ENCODE measurements around the gene CNTN2. TPM values are rescaled to one million over a fixed set of nuclear protein-coding genes. Genes with fewer than 3 reads are reported as not detected.

CNTN2 gene
- total and polyA plus RNA-seq, 2 of the 4 experiments (the other 2 are of a cell fraction), result not detected

DNA sequence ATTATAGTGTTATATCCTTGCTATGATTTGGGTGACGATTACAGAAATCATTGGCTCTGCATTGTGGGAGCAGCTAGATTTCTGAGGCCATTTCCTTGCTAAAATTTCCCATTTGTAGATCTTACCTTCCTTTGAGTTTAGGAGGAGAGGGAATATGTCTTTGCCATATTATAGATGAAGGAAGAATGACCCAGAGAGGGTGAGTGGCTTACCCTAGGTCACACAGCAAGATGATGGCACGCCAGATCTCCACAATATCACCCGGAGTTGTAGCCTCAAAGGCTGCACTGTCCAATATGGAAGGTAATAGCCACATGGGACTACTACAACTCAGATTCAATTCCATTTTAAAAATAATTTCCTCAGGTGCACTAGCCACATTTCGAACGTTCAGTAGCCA, 10.3 kb downstream of the CNTN2 start:
- Histone ChIP-seq H3K79me1 (ENCODE audit: low read depth in 1 of 2, low read length in 2 of 2) (no peaks in the 10 kb centered on the region), H3K14ac (replicated peaks; ENCODE audit: low read depth, low read length) (no peak overlapping the region), H2AK5ac (ENCODE audit: low read depth, low read length) (no peak overlapping the region), H2BK15ac (ENCODE audit: low read depth, low read length) (no peak overlapping the region), H3K18ac (ENCODE audit: low read depth, low read length) (no peak overlapping the region), H4K5ac (ENCODE audit: low read depth, low read length) (no peak overlapping the region), H3K56ac (ENCODE audit: extremely low read depth, insufficient read depth, low read length) (no peak overlapping the region), H2BK20ac (ENCODE audit: low read depth, low read length) (no peak overlapping the region), H3K9ac (ENCODE audit: low read depth, low read length) (no peak overlapping the region), H3K9me3 (ENCODE audit: control insufficient read depth, insufficient read depth, low read length) (no peaks in the 10 kb centered on the region), H4K20me1 (ENCODE audit: insufficient read depth, low read length) (no peaks in the 10 kb centered on the region), H3K4me1 (ENCODE audit: control insufficient read depth, insufficient read depth, low read length) (no peaks in the 10 kb centered on the region), H3K23ac (ENCODE audit: low read depth, low read length) (no peak overlapping the region), H2BK120ac (ENCODE audit: low read depth, low read length) (no peak overlapping the region), H3K4ac (ENCODE audit: low read depth, low read length) (no peak overlapping the region), H4K91ac (ENCODE audit: insufficient read depth, low read depth, low read length) (no peak overlapping the region), H3K4me3 (ENCODE audit: insufficient read depth, low read depth, low read length) (no peak overlapping the region), H4K8ac (ENCODE audit: low read depth in 2 of 2, low read length in 2 of 2) (no peak overlapping the region), H3K36me3 (ENCODE audit: control insufficient read depth, insufficient read depth, low read length) (no peaks in the 10 kb centered on the region), H3K9me1 (ENCODE audit: insufficient read depth, low read length) (no peaks in the 10 kb centered on the region), H3K27ac (ENCODE audit: insufficient read depth, low read length) (no peak overlapping the region), H3K4me2 (ENCODE audit: low read depth, low read length) (no peak overlapping the region), H3K27me3 (ENCODE audit: control insufficient read depth, insufficient read depth, low read length) (peaks cover 55% of the 10 kb centered on the region), H2AFZ (replicated peaks; ENCODE audit: low read length, poor library complexity) (no peak overlapping the region), H2BK5ac (ENCODE audit: low read depth, low read length, poor library complexity, severe bottlenecking) (no peak overlapping the region), H2AK9ac (replicated peaks; ENCODE audit: low read depth, low read length, poor library complexity) (no peak overlapping the region)
- 75% methylated on average over 2 of the region's 5 CpGs; no CpG with 5 or more reads in 1 of the 2 experiments for WGBS, 2 experiments (ENCODE audit: extremely low coverage in 2 of 2, insufficient read length in 1 of 2)
- in situ Hi-C loops (cut with MboI; ENCODE audit: low sequenced_read_pairs) (no loop called here), dilution Hi-C loops (cut with HindIII; ENCODE audit: low sequenced_read_pairs, unreplicated experiment) (no loop called here), intact Hi-C loops (cut with micrococcal nuclease) (no loop called here)
- ChIA-PET POLR2A (ENCODE audit: unreplicated experiment) (no interaction called here), CTCF (interaction anchor here (1.6 kb wide), 1 partner anchor 8 kb away, joined by 10 read pairs; no protein-coding TSS in a partner anchor)
- TF ChIP-seq MXI1 (IDR thresholded peaks at IDR 0.05; ENCODE audit: borderline replicate concordance, low read depth, low read length) (no peak), CEBPB (IDR thresholded peaks at IDR 0.05; ENCODE audit: low read depth, low read length) (no peak), FOS (IDR thresholded peaks at IDR 0.05; ENCODE audit: low read depth, low read length) (no peak), NFE2L2 (IDR thresholded peaks at IDR 0.05; ENCODE audit: low read depth, low read length) (no peak), BHLHE40 (IDR thresholded peaks at IDR 0.05; ENCODE audit: low read depth, low read length) (no peak), MAFK (IDR thresholded peaks at IDR 0.05; ENCODE audit: low read depth, low read length) (no peak), RFX5 (IDR thresholded peaks at IDR 0.05; ENCODE audit: low read depth, low read length) (no peak), MAZ (IDR thresholded peaks at IDR 0.05; ENCODE audit: borderline replicate concordance, low read depth, low read length) (no peak)
- TF ChIP-seq, protein P1, sequence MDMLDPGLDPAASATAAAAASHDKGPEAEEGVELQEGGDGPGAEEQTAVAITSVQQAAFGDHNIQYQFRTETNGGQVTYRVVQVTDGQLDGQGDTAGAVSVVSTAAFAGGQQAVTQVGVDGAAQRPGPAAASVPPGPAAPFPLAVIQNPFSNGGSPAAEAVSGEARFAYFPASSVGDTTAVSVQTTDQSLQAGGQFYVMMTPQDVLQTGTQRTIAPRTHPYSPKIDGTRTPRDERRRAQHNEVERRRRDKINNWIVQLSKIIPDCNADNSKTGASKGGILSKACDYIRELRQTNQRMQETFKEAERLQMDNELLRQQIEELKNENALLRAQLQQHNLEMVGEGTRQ (IDR thresholded peaks at IDR 0.05; ENCODE audit: low read depth, low read length), result no peak
- TF ChIP-seq, protein P2, sequence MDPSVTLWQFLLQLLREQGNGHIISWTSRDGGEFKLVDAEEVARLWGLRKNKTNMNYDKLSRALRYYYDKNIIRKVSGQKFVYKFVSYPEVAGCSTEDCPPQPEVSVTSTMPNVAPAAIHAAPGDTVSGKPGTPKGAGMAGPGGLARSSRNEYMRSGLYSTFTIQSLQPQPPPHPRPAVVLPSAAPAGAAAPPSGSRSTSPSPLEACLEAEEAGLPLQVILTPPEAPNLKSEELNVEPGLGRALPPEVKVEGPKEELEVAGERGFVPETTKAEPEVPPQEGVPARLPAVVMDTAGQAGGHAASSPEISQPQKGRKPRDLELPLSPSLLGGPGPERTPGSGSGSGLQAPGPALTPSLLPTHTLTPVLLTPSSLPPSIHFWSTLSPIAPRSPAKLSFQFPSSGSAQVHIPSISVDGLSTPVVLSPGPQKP (IDR thresholded peaks at IDR 0.05; ENCODE audit: borderline replicate concordance, low read depth, low read length), result no peak
- no TSS peak for BruUV-seq (replicated peaks)
- no peak for ATAC-seq (ENCODE audit: low read depth)
- no peak for DNase-seq
